Suprapubic skin (tissue), 4 donors: ENCODE results near the gene JAK1.

Experiments used
- EP300 ChIP-seq: sonication (generic); formaldehyde crosslinking; IDR thresholded peaks from one replicate; pipeline ENCODE4 v1.6.1; 2017; ENCODE audit warnings: antibody characterized with exemption
- POLR2A ChIP-seq, 2 donors: fragments of 450-650 bp; IDR thresholded peaks; one replicate each; pipeline ENCODE4 v1.6.1; 2017; ENCODE audit warnings: antibody characterized with exemption in 2 of 2, mild to moderate bottlenecking in 2 of 2, moderate library complexity in 2 of 2
- POLR2AphosphoS5 ChIP-seq, 3 donors: sonication (generic); formaldehyde crosslinking; IDR thresholded peaks; one replicate each; pipeline ENCODE4 v1.6.1; 2017; ENCODE audit warnings: antibody characterized with exemption in 3 of 3
- TF ChIP-seq, protein P1 (sequence below), 2 donors: fragments of 200-600 bp in 1 of 2; fragments of 450-650 bp in 1 of 2; sonication (generic) in 1 of 2; IDR thresholded peaks; one replicate each; pipeline ENCODE4 v1.5.1; 2016 to 2019; ENCODE audit warnings: antibody characterized with exemption in 2 of 2, mild to moderate bottlenecking in 1 of 2, moderate library complexity in 1 of 2

DNA sequence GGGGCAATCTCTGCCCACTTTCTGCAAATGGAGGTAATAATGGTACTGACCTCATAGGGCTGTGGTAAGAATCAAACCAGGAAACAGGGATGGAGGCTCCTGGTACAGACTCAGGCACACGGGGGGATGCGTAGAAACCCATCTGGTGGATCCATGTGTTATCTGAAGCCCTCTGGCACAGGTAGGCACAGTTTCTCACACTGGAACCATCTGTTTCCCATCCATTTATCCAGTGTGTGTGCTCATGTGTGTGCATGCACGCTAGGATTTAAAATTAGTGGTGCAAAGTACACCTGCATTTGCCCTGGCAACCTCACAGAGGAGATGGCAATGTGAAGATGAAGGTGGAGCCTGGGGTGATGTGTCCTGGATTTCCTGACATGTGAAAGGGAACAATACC is 118.2 kb downstream of the JAK1 start:
- TF ChIP-seq, protein P1, sequence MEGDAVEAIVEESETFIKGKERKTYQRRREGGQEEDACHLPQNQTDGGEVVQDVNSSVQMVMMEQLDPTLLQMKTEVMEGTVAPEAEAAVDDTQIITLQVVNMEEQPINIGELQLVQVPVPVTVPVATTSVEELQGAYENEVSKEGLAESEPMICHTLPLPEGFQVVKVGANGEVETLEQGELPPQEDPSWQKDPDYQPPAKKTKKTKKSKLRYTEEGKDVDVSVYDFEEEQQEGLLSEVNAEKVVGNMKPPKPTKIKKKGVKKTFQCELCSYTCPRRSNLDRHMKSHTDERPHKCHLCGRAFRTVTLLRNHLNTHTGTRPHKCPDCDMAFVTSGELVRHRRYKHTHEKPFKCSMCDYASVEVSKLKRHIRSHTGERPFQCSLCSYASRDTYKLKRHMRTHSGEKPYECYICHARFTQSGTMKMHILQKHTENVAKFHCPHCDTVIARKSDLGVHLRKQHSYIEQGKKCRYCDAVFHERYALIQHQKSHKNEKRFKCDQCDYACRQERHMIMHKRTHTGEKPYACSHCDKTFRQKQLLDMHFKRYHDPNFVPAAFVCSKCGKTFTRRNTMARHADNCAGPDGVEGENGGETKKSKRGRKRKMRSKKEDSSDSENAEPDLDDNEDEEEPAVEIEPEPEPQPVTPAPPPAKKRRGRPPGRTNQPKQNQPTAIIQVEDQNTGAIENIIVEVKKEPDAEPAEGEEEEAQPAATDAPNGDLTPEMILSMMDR (IDR thresholded peaks at IDR 0.05): no peak
- no peak for TF ChIP-seq POLR2AphosphoS5 (IDR thresholded peaks at IDR 0.05)
- TF ChIP-seq POLR2A (IDR thresholded peaks at IDR 0.05): no peak
- TF ChIP-seq EP300: no peak
